IgD-negative memory B cell (primary cell): ENCODE measurements around the gene QRFP. TPM values are rescaled to one million over a fixed set of nuclear protein-coding genes. Genes with fewer than 3 reads are reported as not detected.
"Not testable (repeated sequence)": the region's sequence is repeated elsewhere in the genome, so short reads cannot be mapped to it uniquely, and the experiment has no call there.

ENCODE experiments used
- H3K27ac Mint-ChIP-seq, 3 donors: one replicate each; pipeline ENCODE4 v1.8.0; 2020 to 2022; ENCODE audit warnings: mild to moderate bottlenecking in 3 of 3, mixed read lengths in 3 of 3, moderate library complexity in 1 of 3
- H3K27me3 Mint-ChIP-seq: one replicate; pipeline ENCODE4 v1.8.0; 2021; ENCODE audit warnings: mixed read lengths
- H3K36me3 Mint-ChIP-seq: one replicate; pipeline ENCODE4 v1.8.0; 2020; ENCODE audit warnings: mild to moderate bottlenecking, mixed read lengths
- H3K4me1 Mint-ChIP-seq, 3 donors: one replicate each; pipeline ENCODE4 v1.8.0; 2020 to 2022; ENCODE audit warnings: mixed read lengths in 3 of 3, mild to moderate bottlenecking in 1 of 3
- H3K4me3 Mint-ChIP-seq, 4 donors: one replicate each; pipeline ENCODE4 v1.8.0; 2020 to 2022; ENCODE audit warnings: mild to moderate bottlenecking in 4 of 4, mixed read lengths in 4 of 4, moderate library complexity in 3 of 4
- H3K9me3 Mint-ChIP-seq, 3 donors: one replicate each; pipeline ENCODE4 v1.8.0; 2020 to 2021; ENCODE audit warnings: mixed read lengths in 3 of 3, mild to moderate bottlenecking in 1 of 3
- polyA plus RNA-seq: library from polyadenylated mRNA; unstranded; fragments of 300-500 nt; fragmentation: Illumina TruSeq; gene quantifications from one replicate; pipeline ENCODE4 v1.2.3, GENCODE V29; 2021

The QRFP gene
- polyA plus RNA-seq, 1 donor from 2014 or later = not detected

GRCh38 chr9:130857864-130858738, 38.5 kb downstream of the QRFP start:
- Mint-ChIP-seq H3K4me3 (no peak overlapping the region), H3K27ac (no peak overlapping the region), H3K27me3 (no peaks in the 10 kb centered on the region), H3K36me3 (peaks cover 1% of the 10 kb centered on the region), H3K4me1 (no peaks in the 10 kb centered on the region), H3K9me3 (no peaks in the 10 kb centered on the region)

- Mint-ChIP-seq H3K36me3 (peaks cover 4% of the 10 kb centered on the region), H3K4me3 (no peak overlapping the region), H3K9me3 (no peaks in the 10 kb centered on the region), H3K4me1 (no peaks in the 10 kb centered on the region), H3K27me3 (no peaks in the 10 kb centered on the region), H3K27ac (no peak overlapping the region)
These were observed 40.1 kb downstream of the QRFP start for GRCh38 chr9:130856474-130856873.

GRCh38 chr9:130854835-130855234, 41.8 kb downstream of the QRFP start:
- Mint-ChIP-seq H3K4me1 (peaks cover 0 to 4% (median 0%) of the 10 kb centered on the region in 3 donors), H3K27ac (no peak overlapping the region), H3K27me3 (no peaks in the 10 kb centered on the region), H3K4me3 (no peak overlapping the region), H3K36me3 (peaks cover 4% of the 10 kb centered on the region), H3K9me3 (no peaks in the 10 kb centered on the region)

- no peaks in the 10 kb centered on the region for H3K27me3 Mint-ChIP-seq
- H3K4me3 Mint-ChIP-seq = no peak overlapping the region
- H3K9me3 Mint-ChIP-seq = no peaks in the 10 kb centered on the region
- H3K36me3 Mint-ChIP-seq = peaks cover 4% of the 10 kb centered on the region
- peaks cover 0 to 4% (median 2%) of the 10 kb centered on the region in 3 donors for H3K4me1 Mint-ChIP-seq
- H3K27ac Mint-ChIP-seq = no peak overlapping the region
These were observed 42.5 kb downstream of the QRFP start for GRCh38 chr9:130854092-130854491.

- Mint-ChIP-seq H3K27me3 (no peaks in the 10 kb centered on the region), H3K9me3 (no peaks in the 10 kb centered on the region), H3K4me3 (no peak overlapping the region), H3K27ac (no peak overlapping the region), H3K4me1 (peaks cover 0 to 4% (median 2%) of the 10 kb centered on the region in 3 donors), H3K36me3 (peaks cover 4% of the 10 kb centered on the region)
These were observed 43.8 kb downstream of the QRFP start for GRCh38 chr9:130852801-130853200.

- peaks cover 0 to 5% (median 4%) of the 10 kb centered on the region in 3 donors for H3K4me1 Mint-ChIP-seq
- H3K4me3 Mint-ChIP-seq = no peak overlapping the region
- H3K9me3 Mint-ChIP-seq = no peaks in the 10 kb centered on the region
- H3K27ac Mint-ChIP-seq = no peak overlapping the region
- no peaks in the 10 kb centered on the region for H3K27me3 Mint-ChIP-seq
- H3K36me3 Mint-ChIP-seq = peaks cover 5% of the 10 kb centered on the region
These were observed 47.3 kb downstream of the QRFP start for GRCh38 chr9:130849356-130849755.

- not testable (repeated sequence) for H3K27me3 Mint-ChIP-seq, H3K4me3 Mint-ChIP-seq, H3K36me3 Mint-ChIP-seq, H3K27ac Mint-ChIP-seq, H3K4me1 Mint-ChIP-seq, H3K9me3 Mint-ChIP-seq
These were observed 48.1 kb downstream of the QRFP start for GRCh38 chr9:130848514-130848913.

GRCh38 chr9:130847306-130848217, 49.0 kb downstream of the QRFP start:
- Mint-ChIP-seq H3K27me3 (no peaks in the 10 kb centered on the region), H3K4me1 (peaks cover 5 to 8% (median 8%) of the 10 kb centered on the region in 3 donors), H3K36me3 (peaks cover 2% of the 10 kb centered on the region), H3K9me3 (no peaks in the 10 kb centered on the region), H3K27ac (peak overlapping the region in 1 of 3 donors; percentile 76), H3K4me3 (no peak overlapping the region)

GRCh38 chr9:130846487-130847305, 49.9 kb downstream of the QRFP start:
- peaks cover 2% of the 10 kb centered on the region for H3K36me3 Mint-ChIP-seq
- H3K4me1 Mint-ChIP-seq = peaks cover 5 to 10% (median 8%) of the 10 kb centered on the region in 3 donors

GRCh38 chr9:130845901-130846481, 50.6 kb downstream of the QRFP start:
- Mint-ChIP-seq H3K4me1 (peaks cover 5 to 10% (median 8%) of the 10 kb centered on the region in 3 donors), H3K27me3 (no peaks in the 10 kb centered on the region), H3K36me3 (peaks cover 2% of the 10 kb centered on the region), H3K9me3 (no peaks in the 10 kb centered on the region), H3K27ac (no peak overlapping the region), H3K4me3 (no peak overlapping the region)

More at GRCh38 chr9:130846487-130847305, 49.9 kb downstream of the QRFP start:
- Mint-ChIP-seq H3K9me3 (no peaks in the 10 kb centered on the region), H3K27ac (peak overlapping the region in 1 of 3 donors; percentile 76), H3K27me3 (no peaks in the 10 kb centered on the region), H3K4me3 (no peak overlapping the region)

GRCh38 chr9:130845254-130845653, 51.4 kb downstream of the QRFP start:
- H3K4me1 Mint-ChIP-seq = peaks cover 8 to 10% (median 8%) of the 10 kb centered on the region in 3 donors
- no peaks in the 10 kb centered on the region for H3K9me3 Mint-ChIP-seq
- no peaks in the 10 kb centered on the region for H3K27me3 Mint-ChIP-seq
- no peak overlapping the region for H3K27ac Mint-ChIP-seq
- no peak overlapping the region for H3K4me3 Mint-ChIP-seq
- peaks cover 2% of the 10 kb centered on the region for H3K36me3 Mint-ChIP-seq

- H3K4me3 Mint-ChIP-seq = peak overlapping the region in 1 of 4 donors; percentile 11
- H3K27me3 Mint-ChIP-seq = no peaks in the 10 kb centered on the region
- no peak overlapping the region for H3K27ac Mint-ChIP-seq
- peaks cover 8 to 17% (median 9%) of the 10 kb centered on the region in 3 donors for H3K4me1 Mint-ChIP-seq
- H3K9me3 Mint-ChIP-seq = no peaks in the 10 kb centered on the region
- peaks cover 2% of the 10 kb centered on the region for H3K36me3 Mint-ChIP-seq
These were observed 52.6 kb downstream of the QRFP start for GRCh38 chr9:130844044-130844451.

GRCh38 chr9:130843049-130843908, 53.3 kb downstream of the QRFP start:
- Mint-ChIP-seq H3K4me1 (peaks cover 8 to 19% (median 13%) of the 10 kb centered on the region in 3 donors), H3K9me3 (no peaks in the 10 kb centered on the region), H3K27me3 (no peaks in the 10 kb centered on the region), H3K4me3 (no peak overlapping the region), H3K36me3 (peaks cover 2% of the 10 kb centered on the region), H3K27ac (peak overlapping the region in 1 of 3 donors; percentile 83)
